Stimulated activated CD8-positive, alpha-beta memory T cell treated with anti-CD3 and anti-CD28 coated beads, Interleukin-4, amount 100 ng/mL, for 24 hours (primary cell): ENCODE measurements around the gene ACOXL.

Experiments
- DNase-seq: peaks from one replicate; pipeline ENCODE4 v3.0.0-alpha.2; 2020; ENCODE audit warnings: low read depth

The ACOXL gene

DNA sequence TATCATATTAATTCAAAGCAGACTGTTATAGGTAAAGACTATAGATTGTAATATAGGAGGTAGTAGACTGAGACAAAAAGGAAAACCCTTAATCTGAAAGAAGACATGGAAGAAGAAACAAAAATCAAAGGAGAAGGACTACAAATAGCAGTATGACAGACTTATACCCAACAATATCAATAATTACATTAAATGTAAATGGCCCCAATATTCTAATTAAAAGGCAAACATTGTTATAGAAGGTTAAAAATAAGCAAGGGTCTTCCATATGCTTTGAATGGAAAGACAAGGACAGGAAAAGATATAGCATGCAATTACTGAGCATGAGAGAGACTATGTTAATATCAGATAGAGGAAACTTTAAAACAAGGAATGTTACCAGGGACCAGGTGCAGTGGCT lies 278.8 kb downstream of the ACOXL start:
- no peak for DNase-seq

DNA sequence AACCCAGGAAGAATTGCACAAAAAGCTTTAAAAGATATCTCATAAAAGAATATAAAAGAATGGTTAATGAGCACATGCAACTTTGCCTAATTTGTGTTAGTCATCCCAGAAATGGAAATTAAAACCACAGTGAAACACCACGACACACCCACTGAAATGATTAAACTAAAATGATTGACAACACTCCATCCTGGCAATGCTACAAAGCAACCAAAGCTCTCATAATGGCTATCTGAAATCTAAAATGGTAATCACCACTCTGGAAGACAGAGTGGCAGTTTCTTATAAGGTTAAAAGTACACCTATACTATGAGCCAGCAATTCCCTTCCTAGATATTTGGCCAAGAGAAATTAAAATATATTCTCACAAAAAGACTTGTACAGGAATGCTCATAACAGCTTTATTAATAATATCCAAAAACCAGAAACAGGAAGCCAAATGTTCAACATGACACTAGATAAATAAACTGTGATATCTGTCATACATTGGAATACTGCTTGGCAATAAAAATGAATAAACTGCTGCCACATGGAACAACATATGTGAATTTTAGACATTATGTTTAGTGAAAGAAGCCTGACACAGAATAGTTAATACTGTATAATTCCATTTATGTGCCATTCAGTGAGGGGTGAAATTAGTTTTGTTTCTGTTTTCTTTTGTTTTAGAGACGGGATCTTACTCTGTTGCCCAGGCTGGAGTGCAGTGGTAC lies 283.1 kb downstream of the ACOXL start:
- DNase-seq: no peak

DNA sequence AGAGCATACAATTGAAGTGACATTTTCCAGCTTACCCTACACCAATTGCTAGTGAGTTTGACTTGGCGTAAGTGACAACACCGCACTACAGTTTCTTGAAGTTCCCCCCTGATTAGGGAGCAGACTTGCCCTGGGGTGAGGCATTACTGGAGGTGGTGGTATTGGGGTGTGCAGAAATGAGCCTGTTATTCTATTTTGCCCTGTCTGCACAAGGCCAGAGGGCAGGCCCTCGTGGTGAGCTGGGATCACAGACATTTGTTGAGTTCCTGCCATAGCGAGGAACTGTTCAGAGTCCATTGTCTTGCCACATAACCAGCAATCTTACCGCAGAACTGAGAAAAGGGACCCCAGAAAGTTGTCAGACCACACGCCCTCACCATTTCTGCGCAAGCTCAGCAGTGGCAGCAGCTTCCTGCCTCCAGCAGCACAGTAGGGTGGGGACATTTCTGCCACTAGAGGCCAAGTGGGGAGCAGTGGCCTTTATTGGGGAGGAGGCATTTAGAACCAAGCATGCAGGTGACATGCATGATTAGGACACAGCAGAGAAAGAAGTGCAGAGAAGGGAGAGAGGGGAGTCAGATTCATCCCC lies 284.8 kb downstream of the ACOXL start:
- no peak for DNase-seq

DNA sequence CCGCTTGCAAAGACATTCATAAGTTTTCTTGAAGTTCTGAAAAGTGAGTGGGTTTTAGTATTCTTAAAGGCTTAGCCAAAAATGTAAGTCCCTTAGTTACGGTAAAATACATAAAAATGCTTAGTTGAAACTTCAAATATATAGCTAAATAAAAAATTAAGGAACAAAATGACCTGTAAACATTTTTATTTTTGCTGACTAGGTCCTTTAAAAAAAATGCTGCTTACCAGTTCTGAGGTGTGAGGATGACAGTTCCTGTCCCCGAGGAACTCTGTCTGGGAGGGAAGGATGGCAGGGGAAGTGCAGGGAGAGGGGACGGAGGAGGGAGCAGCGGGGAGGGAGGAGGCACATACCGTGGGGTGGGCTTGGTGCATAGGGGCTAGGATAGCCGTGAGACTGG lies 285.5 kb downstream of the ACOXL start:
- no peak for DNase-seq

DNA sequence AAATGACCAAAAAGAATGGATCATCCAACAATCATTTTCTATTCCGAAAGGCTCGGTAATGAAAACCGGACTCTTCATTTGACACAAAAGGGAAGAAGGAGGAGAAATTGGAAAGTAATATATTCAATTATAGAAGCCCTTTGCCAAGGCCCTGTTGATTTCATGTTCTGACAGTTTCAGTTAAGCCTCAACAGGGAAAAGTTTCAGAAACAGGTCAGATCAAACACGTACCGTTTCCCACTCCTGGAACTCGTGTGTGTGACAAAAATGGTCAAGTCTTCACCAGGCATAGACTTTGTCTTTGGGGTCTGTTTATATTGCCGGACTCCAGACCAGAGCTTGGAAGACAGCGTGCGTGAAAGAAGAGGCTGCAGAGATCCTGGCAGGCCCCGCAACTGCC lies 287.0 kb downstream of the ACOXL start:
- no peak for DNase-seq

DNA sequence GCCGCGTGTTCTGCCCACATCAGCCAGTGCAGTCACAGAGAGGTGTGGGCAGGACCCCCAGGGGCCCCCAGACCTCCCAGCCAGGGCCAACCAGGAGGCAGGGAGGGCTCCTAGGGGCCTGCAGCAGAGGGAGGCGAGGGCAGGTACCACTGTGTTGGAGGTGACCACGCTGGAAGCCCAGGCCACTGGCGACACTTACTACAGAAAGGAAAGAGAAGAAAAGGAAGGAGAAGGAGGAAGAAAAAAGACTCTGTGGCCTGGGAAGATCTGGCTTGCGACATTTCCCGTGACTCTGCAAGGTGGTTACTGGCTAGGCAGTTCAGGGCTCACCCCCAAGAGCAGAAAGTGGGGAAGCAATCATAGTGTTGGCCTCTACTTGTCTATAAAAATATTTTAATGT lies 290.3 kb downstream of the ACOXL start:
- DNase-seq: no peak

DNA sequence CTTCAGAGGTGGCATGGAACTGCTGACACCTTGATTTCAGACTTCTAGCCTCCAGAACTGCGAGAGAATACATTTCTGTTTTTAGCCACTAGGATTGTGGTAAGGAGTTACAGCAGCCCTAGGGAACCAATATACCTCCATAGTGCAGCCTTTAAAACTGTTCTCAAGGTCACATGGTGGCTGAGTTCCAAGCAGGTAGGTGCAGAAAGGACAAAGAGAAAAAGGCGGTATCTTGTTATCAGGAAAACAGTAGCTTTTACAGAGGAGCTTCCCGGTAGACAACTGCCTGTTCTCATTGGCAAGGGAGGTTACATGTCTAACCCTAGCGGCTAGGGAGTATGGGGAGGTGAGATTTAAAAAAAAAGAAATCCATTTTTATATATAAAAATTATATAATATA lies 292.1 kb downstream of the ACOXL start:
- DNase-seq: no peak

DNA sequence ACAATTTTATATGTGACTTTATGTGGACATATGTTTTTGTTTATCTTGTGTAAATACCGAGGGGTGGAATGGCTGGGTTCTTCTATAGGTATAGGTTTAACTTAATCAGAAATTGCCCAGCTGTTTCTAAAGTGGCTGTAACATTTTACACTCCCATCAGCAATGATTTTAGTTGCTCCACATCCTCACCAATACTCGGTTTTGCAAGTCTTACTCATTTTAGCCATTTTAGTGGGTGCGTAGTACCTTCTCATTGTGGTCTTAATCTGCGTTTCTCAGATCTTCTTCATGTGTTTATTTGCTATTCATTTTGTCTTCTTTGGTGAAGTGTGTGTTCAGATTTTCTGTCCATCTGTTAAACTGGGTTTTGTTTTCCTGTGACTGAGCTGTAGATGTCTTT lies 292.9 kb downstream of the ACOXL start:
- DNase-seq: no peak

DNA sequence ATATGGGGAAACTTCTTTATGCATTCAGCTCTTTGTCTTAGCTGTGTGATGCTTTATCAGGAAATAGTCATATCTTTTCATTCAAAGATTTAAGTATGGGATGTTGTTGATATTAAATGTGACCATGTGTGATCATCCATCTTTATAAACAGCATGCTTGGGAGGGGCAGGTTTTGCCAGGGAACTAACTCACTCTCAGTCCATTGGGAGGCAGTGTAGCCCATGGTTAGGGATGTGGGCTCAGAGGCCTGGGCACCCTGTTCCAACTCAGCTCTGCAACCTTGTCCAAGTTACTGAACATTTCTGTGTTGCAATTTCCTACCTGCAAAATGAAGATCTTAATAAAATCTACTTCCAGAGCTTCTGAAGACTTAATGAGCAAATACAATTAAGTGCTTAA lies 296.3 kb downstream of the ACOXL start:
- no peak for DNase-seq

DNA sequence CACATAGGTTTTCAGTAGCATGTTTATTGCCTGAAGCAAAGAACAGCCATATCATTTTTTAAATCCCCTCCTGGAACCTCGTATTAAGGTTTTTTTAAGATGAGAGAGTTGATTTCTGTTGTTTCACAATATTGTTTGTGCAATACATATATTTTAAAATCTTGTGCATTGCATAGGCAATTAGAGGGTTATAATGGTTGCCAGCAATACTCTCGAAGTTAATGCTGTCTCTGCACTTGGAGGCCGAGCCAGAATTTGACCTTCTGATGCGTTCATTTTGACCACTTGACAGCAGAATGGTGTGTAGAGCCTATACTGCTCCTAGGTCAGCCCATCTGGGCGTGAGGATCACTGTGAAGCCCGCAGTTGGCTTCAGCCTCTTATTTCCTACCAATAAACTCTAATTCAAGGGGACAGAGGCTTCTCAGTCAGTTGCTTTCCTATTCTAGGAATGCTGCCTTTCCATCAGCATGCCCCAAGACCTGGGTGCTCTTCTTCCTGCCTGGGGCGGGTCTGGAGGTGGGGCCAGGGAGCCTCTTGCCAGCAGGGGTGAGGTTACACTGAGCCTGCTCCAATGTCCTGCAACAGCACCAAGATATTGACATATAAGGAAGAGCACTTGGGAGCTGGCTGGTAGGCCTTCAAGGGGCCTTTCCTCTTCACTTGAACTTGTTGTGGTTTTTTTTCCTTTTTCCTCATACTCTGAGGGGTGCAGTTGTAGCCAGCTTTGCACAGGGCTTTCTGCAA lies 297.0 kb downstream of the ACOXL start:
- DNase-seq: no peak

DNA sequence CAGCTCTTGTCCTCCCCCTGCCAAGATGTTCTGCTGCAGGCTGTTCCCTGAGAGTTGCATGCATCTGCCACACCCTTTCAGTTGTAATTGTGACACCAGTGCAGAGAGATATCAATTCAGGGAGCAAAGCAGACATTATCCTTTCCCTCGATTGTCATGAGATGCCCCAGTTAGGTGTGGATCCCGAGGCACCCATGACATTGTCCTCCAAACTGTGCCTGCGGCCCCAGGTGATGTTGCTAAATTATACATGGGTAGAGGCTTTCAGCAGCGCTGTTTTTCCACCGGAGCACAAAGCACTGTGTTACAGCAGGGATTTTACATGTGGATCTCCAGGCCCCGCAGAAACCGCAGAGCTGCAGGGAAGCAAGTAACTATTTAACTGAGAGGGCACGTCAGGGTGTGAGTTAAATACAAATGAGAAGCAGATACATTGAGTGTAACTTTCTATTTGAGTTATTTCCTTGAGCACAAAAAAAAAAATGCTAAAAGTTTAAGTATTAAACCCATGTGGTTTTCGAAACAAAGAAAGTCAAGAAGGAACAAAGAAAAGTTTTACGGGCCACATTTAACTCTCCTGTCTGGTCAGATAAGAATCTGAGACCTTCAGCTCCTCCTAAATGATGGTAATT lies 298.0 kb downstream of the ACOXL start:
- no peak for DNase-seq

DNA sequence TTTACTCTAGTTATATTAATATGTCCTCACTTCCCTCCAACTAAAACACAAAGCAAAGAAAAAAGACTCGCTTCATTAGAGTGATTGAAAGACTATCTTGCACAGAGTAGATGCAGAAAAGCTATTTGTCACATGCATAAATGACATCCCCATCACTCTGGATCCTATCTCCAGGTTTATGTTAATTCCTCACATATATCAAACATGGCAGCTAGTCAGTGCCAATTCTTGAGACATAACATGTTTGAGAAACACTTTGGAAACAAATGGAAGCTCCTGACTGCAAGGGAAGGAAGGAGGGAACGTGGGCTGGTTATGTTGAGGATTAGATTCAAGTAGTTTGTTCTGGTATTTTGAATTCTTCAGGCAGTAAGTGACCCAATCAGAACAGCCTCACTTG lies 298.6 kb downstream of the ACOXL start:
- no peak for DNase-seq

DNA sequence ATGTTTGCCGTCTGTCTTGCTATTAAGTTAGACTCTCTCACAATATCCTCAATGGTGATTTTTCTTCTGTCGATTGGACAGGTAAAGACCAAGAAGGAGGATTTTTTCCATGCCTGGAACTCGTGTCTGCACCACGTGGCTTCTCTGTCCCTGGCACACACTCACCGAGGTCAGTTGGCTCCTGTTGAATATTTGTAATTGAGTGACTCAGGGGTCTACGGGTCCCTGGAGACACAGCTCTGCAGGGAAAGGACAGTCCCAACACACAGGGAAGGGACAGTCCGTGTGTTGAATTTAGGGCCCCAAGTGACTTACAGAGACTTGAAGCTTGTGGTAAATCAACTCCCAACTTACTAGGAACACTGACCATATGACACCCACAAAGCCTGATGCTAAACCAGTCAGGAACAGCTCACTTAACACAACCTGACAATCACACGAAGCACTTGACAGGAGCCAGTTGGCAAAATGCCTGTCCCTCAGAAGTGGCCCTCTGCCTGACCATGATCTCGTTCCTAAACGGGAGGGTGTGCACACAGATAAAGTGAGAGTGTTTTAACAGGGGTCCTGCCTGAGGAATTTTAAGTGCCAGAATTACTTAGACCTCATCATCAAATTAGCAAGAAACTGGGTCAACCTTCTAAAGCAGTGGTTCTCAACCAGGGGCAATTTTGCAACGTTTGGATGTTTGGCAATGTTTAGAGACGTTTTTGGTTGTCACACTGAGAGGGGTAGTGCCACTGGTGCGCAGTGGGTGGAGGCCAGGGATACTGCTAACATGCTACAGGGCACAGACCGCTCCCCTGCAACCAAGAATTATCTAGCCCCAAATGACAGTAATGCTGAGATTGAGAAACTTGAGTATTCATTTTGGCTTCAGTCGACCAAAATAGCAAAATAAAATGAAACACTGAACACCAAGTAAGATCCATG lies 299.4 kb downstream of the ACOXL start:
- DNase-seq: no peak

DNA sequence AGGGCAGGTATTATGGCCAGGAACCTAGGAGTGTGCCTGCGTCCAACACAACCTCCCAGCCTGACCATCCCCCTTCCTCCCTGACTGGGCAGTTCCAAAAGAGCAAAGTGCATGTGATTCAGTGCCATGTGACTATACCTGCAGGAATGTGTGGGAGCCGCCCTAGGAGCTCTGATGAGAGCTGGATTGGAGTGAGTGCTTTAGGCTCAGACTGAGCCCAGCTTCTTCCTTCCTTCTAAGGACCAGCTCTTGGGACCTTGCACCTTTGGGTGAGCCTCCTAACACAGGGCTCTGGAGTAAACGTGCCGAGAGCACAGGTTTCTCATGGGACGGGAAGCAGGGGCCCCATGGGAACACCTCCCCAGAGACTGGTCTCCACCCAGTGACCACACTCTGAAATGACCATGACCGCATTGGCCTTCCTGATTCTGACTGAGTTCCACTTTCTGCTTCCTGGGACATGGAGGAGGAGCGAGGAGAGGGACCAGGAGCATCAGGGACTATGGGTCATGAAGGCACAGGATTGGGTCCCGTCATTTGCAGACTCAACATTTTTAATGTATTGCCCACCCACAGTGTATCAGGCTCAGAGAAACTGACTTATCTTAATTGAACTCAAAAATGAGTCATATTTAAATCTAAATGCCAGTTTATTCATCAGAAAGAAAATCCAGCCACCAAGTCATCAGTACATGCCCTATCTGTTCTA lies 300.5 kb downstream of the ACOXL start:
- DNase-seq: no peak

DNA sequence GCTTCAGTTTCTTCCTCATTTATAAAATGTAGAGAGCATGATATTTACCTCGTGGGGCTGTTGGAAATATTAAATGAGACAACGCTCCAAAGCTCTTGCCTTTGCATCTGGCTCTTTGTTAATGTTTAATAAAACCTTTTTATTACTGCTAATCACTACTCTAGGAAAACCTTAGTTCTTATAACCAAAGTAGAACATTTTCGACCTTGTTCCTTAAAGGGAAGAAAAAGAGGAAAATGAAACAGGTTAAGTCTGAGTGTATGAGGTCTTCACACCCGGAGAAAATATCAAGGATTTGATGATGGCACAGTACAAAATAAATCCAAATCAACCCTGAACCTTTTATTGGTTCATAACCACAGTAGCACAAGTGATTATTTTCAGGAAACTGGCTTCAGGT lies 301.8 kb downstream of the ACOXL start:
- no peak for DNase-seq

DNA sequence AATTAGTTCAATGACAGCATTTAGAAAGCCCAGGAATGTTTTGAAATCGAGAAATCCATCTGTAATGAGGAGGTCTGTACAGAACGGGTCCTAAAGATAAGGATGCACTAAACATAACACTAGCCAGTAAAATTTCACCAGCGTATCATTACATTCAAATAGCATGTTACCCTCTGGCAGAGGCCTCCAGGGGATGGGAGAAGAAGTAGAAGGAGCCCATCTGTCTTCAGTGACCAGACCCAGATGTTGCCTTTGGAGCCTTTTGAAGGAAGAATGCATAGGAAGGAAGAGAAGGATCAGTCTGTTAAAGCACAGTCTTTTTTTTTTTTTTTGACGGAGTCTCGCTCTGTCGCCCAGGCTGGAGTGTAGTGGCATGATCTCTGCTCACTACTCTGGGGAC lies 302.2 kb downstream of the ACOXL start:
- DNase-seq: no peak

DNA sequence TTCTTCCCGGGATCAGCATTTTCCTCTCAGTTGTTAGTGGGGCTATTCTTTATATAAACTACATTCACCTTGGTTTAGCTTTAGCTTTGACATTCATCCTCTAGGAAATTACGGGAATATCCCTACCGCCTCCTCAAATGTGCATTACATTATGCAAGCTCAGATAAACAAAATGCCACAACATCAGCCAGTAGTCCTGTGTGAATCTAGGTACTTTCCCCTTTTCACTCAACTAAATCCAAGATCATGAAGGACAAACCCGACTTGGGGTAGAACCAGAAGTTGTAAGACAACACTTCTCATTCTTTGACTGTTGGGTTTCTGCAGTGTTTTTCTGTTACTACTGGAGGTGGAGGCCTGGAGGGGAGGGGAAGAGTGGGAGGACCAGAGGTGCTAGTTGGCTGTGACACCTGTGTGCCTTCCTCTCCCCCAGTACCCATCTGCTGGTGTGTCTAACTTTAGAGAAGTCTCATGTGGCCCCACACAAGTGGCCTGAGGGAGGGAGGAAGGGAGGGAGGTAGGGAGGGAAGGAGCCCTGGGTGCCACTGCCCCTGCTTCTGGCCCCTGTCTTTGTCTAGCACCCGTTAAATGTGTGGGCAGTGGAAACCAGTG lies 303.6 kb downstream of the ACOXL start:
- no peak for DNase-seq

DNA sequence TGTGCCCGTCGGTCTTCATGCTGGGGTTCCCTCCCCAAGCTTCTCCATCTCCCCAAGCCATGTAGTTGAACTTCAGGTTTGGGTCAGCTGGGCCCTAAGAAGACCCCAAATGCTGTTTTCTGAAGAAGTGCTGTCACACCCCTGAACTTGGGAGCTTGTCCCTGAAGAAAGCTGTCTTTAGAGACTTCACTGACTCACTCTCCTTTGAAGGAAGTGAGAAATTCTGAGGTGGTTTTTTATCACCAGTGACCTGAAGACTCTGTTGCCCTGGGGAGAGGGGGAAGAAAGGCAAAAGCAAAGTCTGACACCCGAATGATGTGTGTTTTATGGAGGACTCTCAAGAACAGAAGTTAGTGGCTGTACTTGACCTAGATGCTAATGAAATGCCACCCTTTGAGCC lies 304.8 kb downstream of the ACOXL start:
- DNase-seq: no peak

DNA sequence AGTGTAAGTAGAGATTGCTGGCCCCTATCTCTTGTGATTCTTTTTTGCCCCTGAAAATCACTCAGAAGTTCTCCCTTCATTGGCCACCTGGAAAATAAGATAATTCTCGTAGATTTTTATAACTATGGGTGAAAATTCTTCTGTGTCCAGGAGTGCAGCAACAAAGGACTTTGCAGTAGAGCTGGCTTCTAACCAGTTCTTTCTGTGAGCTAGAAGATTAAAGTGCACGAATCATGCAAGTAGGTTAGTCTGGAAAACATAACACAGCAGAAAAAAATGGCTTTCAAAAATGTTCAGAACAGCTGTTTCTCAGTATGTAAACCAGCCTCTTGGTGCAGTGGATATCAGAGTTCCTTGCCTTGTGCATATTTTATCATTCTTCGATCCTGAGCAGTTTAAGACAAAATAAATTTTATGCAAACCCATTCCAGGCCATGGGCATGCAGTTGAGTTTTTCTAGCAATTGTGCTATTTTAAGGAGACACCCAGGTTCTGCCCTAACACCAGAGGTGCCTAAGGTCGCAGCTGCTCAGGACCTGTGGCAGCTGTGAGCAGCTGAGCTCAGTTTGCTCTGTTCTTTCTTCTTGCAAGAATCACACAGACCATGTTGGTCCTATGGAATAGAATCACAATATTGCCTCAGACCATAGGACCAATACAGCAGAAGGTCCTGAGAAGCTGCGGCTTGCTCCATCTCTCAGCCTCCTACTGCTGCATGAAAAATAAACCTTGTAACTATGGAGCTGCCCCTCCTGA lies 307.4 kb downstream of the ACOXL start:
- DNase-seq: no peak
